COR-L47 (cell line): Measurements from ENCODE around the gene SLC8A1.

Experiments used
- DNase-seq: peaks from one replicate; lab custom pipeline; 2025; lab: John Stamatoyannopoulos, UW

The SLC8A1 gene

DNA sequence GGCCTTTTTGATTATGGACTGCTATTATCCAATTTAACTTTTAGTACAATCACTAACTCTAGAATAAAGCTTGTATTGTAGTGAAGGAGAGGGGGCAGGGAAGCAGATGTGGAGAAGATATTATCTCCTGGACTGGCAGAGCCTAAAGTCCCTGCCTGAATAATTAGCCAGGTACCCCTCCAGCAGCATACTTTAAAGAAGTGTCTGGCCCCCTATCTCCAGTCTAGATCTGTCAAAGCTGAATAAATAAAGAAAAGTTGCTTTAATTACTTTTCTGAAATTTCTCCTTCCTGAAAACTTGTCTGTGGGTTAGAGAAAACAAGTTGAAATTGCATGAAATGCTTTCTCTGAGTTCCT, 258.2 kb downstream of the SLC8A1 start:
- no peak for DNase-seq

DNA sequence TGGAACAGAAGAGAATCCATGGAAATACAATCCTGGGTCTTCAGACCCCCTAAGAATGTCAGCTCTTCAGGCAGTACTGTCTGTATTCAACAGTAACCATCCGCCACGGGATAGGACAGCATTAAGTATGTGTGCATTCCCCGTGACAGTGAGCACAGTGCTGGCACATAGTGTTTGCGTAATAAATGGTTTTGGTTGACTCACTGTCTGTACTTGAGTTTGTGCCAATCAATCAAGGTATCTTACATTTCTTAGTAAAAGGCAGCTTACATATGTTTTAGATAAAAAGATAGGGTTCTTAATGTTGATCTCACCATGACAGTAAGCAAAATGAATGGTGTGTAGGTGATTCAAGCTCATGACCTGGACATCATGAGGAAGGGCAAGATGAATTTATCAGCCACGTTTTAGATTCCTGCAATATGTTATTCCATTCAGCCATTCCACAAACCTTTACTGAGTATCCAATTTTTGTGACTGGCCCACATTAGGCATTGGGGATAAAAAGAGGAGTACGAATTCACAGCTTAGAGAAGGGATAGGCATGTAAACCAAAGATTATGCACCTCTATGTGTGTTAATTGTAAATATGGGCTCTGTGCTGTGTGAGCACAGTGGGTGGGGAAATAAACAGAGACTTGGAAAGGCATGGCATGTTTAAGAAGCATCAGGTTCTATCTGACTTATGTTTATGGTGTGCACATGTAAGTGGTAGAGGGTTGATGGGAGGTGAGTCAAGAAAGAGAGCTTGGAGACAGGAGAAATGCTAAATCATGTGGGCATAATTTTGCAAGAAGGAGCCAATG, 258.8 kb downstream of the SLC8A1 start:
- no peak for DNase-seq

DNA sequence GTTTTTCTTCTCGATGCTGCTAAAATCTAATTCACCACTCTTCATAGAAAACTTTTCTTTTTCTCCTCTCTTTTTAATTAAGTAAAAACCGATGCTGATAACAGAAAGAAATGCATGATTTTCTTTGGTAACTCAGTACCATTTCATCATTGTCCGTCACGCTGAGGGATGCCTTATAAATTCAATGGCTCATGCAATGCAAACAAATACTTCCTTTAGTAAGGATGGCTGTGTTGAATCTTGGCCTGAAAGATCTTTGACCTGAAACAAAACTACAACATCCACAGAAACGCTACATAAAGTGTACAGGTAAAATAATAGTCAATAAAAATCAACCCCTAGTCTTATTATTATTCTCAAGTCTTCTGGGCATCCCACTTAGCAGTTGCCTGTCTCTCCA, 261.4 kb downstream of the SLC8A1 start:
- no peak for DNase-seq

DNA sequence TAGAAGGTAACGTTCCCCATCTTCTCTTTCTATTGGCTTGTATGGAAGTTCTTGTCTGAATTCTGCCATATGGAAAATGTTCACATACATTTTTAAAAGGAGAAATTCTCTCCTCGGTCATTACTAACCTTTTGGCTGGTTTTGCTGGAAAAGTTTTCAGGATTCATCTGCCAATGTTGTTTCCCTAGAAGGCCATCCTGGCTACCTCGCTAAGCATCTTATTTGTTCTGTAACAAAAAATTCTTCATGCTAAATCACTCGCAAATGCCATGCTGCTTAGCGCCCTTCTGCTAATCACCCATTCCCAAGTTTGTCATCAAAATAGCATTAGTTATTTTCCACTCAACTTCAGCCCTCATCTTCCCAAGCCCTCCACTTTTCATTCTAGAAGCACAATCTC, 262.0 kb downstream of the SLC8A1 start:
- DNase-seq: no peak

DNA sequence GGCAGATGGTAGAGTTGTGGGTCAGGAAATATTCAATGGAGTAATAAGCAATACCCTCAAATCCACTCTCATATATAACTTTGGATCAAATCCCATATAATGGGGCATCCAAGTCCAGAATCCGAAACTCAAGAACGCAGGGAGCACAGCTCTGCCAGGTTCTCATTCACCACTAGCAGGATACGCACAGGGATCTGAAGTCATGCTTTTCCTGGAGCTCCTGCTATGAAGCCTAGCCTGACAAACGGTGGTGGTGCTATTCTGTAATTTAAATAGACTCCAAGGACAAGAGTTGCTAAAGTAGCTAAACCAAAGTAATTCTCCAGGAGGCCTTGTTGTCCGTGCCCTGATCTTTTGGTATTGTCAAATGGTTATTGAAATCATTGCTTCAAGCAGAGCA, 264.8 kb downstream of the SLC8A1 start:
- no peak for DNase-seq

DNA sequence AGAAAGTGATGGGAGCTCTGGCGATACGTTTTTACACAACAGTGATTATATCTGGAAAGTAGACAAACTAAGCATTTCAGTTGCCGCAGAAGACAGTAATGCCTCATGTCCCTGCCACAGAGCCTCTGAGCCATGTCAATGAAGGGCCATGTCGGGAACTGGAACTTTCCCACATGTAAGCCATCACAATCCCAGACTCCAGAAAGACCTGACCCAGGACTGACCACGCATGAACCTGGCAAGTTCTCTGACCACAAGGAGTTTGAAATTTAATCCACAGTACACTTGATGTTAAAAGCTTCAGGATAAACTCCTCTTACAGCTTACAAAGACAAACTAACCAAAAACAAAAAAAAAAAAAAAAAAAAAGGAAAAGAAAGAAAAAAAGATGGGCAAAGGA, 267.3 kb downstream of the SLC8A1 start:
- DNase-seq: no peak

DNA sequence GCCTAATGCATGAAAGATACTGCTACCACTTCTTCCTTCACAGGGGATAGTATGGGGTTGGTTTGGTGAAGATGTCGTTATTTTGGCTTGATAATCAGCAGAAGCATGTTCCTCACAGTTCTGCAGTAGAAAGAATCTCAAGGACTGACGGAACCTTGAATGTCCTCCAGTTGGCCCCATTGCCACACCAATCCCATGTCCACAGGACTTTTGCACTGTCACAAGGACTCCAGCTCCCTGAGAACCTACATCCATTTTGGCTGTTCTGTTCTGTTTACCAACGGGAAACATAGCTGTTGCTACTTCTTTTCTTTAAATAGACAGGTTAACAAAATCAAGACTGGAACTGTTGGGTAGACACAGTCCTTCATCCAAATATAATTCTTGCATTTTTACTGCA, 270.0 kb downstream of the SLC8A1 start:
- DNase-seq: no peak

DNA sequence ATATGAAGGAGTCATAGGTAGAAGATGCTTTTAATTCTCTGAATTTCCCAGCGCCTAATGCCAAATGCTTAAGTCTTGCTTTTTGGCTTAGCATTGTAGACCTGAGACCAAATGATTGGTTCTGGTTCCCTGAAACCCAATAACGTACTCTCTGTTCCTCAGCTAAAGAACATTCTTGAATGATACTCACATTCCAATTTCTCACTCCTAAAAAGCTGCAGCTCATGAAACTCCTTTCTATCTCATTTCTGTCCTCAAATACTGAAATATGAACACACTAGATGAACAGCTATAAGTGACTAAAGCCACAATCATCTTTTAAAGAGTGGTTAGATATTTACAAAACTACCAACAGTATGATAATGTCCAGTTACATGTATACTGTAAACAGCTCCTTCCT, 272.1 kb downstream of the SLC8A1 start:
- no peak for DNase-seq

DNA sequence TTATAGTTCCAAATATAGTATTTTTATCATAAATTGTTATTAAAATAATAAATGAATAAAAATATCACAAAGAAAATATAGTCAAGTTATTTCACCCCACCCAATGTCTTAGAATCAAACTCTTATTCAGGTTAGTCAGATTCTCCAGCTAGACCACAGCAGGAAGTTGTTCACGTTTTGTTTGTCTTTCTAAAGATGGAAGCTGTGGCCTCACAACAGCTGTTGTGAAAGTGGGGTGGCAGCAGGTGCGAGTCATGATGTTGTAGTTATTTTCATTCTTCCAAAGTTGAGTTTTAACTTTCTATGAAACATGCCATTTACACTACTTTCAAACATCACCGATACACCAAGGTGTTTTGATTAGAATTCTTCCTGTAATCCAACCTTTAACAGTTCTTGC, 272.9 kb downstream of the SLC8A1 start:
- DNase-seq: no peak

DNA sequence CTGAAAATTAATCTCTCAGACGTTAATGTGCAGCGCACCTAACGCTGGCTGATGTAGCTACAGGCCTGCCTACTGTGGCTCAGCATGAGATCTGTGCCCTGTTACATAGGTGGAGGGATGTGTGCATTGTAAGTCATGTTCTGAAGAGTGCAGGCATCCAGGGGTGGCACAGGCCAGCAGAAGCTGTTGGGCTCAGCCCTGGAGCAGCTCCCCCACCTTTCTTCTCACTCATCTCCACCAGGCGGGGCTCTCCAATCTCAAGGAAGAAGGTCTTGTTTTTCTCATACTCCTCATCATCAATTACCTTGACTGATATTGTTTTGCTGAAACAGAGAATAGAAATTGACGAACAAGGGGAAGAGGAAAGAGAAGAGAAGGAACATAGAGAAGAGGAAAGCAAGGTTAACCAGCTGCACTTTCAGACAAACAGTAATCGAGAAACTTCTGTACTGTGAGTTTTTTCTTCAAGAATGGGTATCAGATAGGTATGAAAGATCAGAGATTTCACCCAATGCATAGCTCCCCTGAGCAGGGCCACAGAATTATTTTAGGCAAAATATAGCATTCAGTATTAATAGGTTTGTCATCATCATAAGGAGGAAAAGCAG, 273.6 kb downstream of the SLC8A1 start:
- no peak for DNase-seq

DNA sequence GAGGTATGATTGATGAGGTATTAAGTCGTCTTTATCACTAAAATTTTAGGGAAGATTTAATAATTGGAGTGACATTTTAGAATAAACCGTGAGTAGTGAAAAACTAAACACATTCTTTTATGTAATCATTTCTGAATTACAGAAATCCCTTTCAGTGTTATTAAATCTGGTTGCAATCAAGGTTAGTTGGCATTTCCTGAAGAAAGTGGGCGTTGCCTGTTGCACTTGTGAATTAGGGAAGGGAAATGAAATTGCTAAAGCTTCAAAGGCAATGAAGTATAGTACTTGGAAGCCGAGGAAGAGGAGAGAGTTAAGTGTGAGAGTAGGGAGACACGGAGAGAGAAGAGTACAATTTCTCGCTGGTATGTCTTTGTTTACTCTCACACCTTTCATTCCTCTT, 274.5 kb downstream of the SLC8A1 start:
- no peak for DNase-seq

DNA sequence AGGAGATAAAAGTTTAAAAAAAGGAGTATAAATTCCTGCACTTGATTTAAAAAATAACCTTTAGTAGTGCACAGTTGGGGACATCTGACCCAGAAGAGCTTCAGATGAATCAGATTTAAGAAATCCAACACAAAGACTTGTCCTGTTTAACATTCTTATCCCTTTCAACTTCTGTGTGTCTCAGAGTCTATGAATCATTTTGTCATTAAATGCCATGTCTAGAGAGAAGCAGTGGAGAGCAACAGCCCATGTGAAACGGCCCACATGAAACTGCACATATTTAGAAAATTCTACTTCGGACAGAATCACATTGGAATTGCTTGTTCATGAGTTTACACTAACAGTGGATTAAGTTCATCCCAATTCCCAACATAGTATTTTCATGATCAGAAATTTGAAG, 278.6 kb downstream of the SLC8A1 start:
- no peak for DNase-seq

DNA sequence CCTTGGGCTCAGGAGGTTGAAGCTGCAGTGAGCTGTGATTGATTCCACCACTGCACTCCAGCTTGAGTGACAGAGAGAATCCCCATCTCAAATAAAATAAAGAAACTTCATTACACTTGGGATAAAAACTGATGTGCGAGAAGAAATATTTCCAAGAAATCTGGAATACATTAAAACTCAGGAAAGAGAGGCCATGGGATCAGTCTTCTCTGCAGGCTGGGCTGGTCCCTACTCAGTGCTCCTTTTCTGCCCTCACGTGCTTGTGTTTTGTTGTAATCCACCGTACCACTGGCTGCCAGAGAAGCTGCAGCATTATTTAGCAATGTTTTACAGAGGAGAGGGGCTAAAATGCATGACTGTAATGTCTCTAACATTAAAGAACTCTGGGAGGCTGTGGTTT, 282.0 kb downstream of the SLC8A1 start:
- DNase-seq: no peak

DNA sequence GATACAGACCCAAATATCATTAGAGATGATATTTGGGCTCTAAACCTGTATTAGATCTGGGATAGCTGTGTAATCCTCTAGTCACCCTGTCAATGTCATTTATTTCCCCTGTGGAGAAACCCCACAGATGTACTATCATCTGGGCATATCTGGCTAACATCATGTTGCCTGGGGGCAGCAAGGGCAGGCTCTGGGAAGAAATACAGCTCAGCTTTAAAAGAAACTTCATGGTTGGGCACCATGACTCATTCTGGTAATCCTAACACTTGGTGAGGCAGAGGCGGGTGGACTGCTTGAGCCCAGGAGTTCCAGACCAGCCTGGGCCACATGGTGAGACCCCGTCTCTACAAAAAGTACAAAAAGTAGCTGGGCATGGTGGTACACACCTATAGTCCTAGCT, 282.5 kb downstream of the SLC8A1 start:
- DNase-seq: no peak

DNA sequence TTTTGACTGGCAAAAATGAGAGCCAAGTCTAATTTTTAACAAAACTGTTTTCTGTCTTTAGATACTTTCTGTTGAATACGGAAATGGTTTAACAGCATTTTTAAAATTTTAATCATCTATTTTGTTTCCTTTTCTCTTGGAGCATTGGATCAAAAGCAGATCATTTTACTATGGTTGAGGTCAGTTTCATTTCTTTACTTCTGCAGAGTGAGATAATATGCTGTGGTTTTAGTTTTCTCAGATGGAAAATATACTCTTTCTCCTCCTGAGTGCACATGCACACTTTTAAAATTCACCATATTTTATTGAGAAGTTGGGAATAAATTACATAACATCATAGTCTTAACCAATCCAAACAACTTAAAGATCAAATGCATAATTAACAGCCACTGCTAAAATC, 283.3 kb downstream of the SLC8A1 start:
- no peak for DNase-seq

DNA sequence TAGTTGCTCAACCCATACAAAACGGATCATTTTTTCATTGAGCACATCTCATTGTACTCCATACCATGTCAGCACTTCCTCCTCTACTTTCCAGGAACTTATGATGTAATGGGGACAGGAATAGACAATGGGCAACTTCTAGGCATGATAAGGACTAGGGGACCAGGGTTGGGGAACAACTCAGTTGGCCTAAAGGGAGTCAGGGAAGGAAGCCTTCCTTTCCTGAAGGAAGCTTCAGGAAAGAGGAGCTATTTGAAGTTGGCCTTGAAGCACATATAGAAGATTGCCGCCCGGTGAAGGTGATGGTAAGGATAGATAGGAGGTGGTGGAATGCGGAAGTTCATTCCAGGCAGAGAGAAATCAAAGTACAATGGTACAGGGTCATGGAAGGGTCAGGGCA, 283.9 kb downstream of the SLC8A1 start:
- no peak for DNase-seq

DNA sequence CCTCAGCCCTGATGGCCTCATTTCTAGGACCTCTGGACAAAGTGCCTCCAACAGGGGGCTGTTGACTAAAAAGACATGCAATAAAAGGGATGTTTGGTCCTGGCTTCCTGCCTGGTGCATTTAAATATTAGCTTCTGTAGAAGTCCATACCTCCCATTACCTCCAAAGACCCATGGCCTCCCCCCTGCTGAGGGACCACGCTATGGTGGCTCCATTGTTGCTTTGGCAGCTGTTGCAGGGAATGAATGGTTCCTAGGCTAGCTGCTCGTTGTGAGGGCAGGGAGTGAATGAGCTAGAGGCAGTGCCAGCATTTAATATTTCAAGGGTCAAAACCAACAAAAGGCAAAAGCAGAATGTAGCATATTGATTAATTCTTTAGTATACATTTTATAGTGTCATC, 285.9 kb downstream of the SLC8A1 start:
- peak; percentile 23 for DNase-seq

DNA sequence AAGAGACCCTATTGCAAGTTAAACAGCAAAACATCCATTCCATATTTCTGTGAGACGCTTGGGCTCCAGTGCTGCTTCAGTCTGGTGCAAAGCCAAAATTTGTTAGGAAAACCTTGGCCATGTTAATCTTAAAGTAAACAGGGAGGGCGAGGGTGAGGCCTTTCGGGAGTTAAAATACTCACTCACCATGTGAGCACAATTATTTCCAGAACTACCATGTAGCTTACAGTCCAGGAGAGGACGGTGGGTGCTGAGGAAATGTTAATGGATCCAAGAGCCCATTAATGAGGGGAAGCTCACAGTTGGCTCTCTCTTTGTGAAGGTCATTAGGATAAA, 286.4 kb downstream of the SLC8A1 start:
- DNase-seq: no peak

DNA sequence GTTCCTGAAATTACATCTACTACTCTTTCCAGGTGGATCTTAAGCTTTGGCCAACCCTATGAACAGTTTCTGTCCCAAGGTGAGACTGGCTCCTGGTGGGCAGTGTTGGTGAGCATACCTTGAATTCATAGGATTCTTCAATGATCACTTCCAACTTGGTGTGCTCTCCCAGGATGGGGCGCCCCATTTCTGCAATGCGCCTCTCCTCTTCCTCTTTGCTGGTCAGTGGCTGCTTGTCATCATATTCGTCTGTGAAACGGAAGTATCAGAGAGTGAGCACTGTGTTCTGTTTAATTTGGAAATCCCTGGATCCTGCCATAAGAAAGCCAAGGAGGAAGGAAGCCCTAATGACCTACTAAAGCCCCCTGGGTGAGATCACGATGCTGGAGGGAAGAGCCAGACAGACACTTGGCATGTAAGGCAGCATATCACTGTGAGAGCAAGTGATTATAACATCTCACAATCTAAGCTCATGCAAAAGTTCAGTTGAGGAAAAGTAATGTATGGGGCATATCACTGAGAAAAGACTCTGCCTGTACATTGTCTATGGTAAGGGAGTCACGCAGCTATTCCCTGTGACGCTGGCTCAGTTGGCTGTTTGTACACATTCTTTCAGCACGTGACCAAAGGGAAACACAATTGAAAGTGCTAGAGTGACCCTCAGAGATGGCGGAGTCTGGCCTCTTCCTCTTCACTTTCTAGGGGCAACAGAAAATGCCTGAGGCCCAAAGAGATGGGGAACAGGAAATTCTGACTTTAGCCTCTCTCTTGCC, 287.0 kb downstream of the SLC8A1 start:
- DNase-seq: no peak

DNA sequence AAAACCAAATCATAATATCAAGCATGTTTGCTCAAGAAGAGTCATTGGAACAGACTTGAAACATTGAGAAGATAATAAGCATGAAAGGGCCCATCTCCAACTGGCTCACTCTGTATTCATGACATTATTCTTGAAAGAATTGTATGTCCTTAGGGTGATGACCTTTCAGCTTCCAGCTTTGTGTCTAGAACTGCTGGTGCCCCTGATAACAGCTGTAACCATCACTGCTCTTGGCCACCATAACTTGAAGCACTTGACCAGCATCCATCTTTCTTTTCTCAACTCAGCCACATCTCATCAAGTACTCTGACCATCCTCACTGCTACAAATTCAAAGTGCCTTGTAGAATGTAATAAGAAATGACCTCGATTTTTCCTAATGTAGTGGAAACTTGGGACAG, 289.9 kb downstream of the SLC8A1 start:
- no peak for DNase-seq

DNA sequence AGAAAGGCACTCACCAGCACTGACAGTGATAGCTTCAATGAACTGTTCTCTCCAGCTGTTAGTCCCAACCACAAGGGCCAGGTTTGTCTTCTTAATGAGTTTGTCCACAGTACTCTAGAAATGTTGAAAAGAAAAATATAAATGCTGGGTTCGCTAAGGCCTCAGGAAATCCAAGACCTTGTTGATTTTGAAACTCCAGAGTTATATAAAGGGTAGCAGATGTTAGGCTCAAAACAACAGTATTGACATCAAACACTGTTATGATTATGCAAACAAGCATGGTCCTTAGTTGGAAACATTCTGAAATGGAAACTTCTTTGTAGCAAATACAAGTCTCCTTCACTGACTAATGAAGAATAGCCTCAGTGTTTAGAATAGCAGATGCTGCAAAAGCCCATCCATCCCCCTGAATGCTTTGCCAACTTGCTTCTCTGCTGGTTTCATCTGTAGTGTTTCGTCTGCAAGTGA, 291.1 kb downstream of the SLC8A1 start:
- no peak for DNase-seq

DNA sequence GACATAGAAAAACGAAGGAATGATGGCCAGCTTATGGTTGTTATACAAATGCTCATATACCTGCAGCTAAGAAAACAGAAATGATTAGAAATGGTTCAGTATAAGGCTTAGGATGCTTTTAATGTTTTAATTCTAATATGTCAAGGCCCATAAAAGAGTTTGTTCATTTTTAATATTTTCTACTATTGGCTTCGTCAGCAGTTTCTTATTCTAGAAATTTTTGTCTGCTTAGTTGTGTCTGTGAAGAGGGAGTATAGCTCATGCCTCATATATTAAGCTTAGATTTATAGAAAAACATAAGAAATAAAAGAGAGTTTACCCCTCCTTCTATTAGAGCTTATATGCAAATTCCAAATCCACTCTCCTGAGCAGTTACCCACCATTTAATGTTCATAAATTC, 292.6 kb downstream of the SLC8A1 start:
- no peak for DNase-seq

DNA sequence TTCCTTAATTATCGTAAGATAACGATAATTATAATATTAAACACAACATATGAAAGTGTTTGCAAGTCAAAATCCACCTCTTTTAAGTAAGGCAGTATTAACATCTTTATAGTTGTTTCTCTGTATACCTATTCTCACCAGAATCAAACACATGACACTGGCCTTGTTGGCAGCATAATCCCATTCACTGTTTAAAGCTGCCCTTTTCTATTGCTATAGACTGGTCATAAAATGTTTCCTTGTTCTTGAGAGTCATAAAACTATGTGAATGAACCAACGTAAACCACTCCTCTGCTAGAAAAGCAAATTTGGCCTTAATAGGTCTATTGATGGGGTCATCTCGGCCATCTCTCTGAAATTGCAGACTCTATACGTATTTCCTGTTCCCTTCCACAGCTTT, 293.1 kb downstream of the SLC8A1 start:
- no peak for DNase-seq
